MM.1S (cell line): ENCODE measurements around the gene DTNB.

Experiments
- CTCF ChIP-seq: fragments of 300-600 bp; sonication (generic); IDR thresholded peaks from 2 replicates; pipeline ENCODE4 v1.5.1; 2016; ENCODE audit warnings: antibody characterized with exemption, low read length, mixed read lengths
- EZH2 ChIP-seq: fragments of 300-600 bp; sonication (generic); optimal IDR thresholded peaks from 2 replicates; pipeline ENCODE3; 2017; ENCODE audit warnings: low read depth, mild to moderate bottlenecking, antibody characterized with exemption, low read length, mixed read lengths
- EZH2phosphoT487 ChIP-seq: fragments of 300-600 bp; sonication (generic); IDR thresholded peaks from 2 replicates; pipeline ENCODE4 v1.6.1; 2018; ENCODE audit warnings: antibody characterized with exemption, low read length

GRCh38 chr2:25400576-25401216, 272.7 kb downstream of the DTNB start:
- TF ChIP-seq CTCF: no peak
- TF ChIP-seq EZH2: no peak
- TF ChIP-seq EZH2phosphoT487: no peak
